ENCODE measurements around the gene DYNC2H1. TPM values are rescaled to one million over a fixed set of nuclear protein-coding genes. Genes with fewer than 3 reads are reported as not detected.

The DYNC2H1 gene
- total and polyA plus RNA-seq, 8 donors = 12.8 to 41.2 (median 31.1) TPM

GRCh38 chr11:103332409-103332808, 223.2 kb downstream of the DYNC2H1 start:
- TF ChIP-seq, protein P1, sequence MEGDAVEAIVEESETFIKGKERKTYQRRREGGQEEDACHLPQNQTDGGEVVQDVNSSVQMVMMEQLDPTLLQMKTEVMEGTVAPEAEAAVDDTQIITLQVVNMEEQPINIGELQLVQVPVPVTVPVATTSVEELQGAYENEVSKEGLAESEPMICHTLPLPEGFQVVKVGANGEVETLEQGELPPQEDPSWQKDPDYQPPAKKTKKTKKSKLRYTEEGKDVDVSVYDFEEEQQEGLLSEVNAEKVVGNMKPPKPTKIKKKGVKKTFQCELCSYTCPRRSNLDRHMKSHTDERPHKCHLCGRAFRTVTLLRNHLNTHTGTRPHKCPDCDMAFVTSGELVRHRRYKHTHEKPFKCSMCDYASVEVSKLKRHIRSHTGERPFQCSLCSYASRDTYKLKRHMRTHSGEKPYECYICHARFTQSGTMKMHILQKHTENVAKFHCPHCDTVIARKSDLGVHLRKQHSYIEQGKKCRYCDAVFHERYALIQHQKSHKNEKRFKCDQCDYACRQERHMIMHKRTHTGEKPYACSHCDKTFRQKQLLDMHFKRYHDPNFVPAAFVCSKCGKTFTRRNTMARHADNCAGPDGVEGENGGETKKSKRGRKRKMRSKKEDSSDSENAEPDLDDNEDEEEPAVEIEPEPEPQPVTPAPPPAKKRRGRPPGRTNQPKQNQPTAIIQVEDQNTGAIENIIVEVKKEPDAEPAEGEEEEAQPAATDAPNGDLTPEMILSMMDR (IDR thresholded peaks at IDR 0.05) = no peak
- no peaks in the 10 kb centered on the region for H3K36me3 ChIP-seq
- no peak for DNase-seq
- intact Hi-C loops (cut with DNase I) = no loop called here
- no peaks in the 10 kb centered on the region for H3K27me3 ChIP-seq
- no peak overlapping the region for H3K4me3 ChIP-seq
- no peak overlapping the region for H3K27ac ChIP-seq
- ATAC-seq = no peak
- no peaks in the 10 kb centered on the region for H3K9me3 ChIP-seq
- no peaks in the 10 kb centered on the region for H3K4me1 ChIP-seq

DNA sequence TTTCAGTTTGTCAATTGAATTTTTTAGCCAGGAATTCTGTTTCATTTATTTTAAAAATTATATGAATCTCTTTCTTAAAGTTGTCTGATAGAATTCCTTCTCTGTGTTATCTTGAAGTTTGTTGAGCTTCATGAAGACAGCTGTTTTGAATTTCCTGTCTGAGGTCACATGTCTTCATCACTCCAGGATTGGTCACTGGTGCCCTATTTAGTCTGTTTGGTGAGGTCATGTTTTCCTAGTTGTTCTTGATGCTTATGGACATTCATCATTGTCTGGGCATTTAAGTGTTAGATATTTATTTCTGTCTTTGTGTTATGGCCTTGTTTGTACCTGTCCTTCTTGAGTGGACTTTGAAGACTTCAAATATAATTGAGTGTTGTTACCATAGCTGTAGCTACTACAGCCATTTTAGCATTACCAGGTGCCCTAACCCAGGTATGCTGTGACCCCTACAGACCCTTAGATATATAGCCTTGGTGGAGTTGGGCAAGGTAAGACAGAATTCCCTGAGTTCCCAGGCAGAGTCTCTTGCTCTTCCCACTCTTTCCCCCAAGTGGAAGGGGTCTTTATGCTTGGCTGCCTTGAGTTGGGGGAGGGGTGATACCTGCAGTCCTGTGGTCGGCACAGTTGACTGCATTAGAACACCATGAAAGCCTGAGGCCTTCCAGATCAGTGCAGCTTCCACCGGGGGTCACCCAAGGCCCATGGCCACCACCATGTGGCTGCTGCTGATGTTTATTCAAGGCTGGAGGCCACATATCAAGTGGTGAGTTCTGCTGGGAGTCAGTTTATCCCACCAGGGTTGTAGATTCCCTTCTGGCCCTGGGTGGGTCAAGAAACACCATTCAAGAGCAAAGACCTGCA, 229.6 kb downstream of the DYNC2H1 start:
- Histone ChIP-seq H3K9me3 (no peaks in the 10 kb centered on the region), H3K4me1 (no peaks in the 10 kb centered on the region), H3K36me3 (no peaks in the 10 kb centered on the region), H3K4me3 (no peak overlapping the region), H3K27ac (no peak overlapping the region), H3K27me3 (no peaks in the 10 kb centered on the region)
- intact Hi-C loops (cut with DNase I) = no loop called here
- TF ChIP-seq, protein P1 (IDR thresholded peaks at IDR 0.05) = no peak
- DNase-seq = no peak
- ATAC-seq = no peak

DNA sequence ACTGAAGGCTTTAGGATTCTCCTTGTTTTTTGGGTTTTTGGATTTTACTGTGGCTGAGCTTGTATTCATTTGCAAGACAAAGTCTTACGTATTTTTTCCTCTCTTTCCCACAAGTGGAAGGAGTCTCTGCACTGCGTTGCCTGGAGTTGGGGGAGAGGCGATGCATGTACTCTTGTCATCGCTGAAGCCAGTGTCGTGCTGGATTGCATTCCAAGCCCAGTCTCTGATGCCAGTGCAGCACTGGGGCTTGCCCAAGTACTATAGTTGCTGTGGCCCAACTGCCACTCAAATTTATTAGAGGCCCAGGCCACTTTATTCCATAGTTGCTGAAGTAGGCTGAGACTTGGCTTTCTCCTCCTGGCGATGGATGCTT, 230.2 kb downstream of the DYNC2H1 start:
- H3K36me3 ChIP-seq = no peaks in the 10 kb centered on the region
- no peak overlapping the region for H3K4me3 ChIP-seq
- intact Hi-C loops (cut with DNase I) = no loop called here
- DNase-seq = peak in 1 of 4 donors; percentile 23
- TF ChIP-seq, protein P1 (IDR thresholded peaks at IDR 0.05) = no peak
- no peak for ATAC-seq
- H3K4me1 ChIP-seq = no peaks in the 10 kb centered on the region
- H3K27me3 ChIP-seq = no peaks in the 10 kb centered on the region
- no peak overlapping the region for H3K27ac ChIP-seq
- H3K9me3 ChIP-seq = no peaks in the 10 kb centered on the region

DNA sequence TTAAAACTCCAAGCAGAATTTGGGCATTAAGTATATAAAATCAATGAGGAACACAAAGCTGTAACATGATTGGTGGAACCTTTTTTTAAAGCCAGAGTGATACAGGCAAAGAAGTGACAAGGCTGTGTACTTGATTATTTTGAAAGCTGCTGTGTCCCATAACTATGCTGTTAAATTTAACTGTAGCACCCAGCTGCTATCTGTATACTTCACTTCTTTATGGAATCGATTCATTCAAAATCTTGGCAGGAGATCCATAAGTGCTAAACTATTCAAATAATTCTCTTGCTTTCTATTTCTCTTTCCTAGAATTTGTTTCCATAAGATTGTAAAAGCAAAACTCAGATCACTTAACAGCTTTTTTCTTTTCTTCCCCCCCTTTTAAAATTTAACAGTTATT, 231.7 kb downstream of the DYNC2H1 start:
- intact Hi-C loops (cut with DNase I) = no loop called here
- TF ChIP-seq, protein P1 (IDR thresholded peaks at IDR 0.05) = no peak
- Histone ChIP-seq H3K4me3 (no peak overlapping the region), H3K27ac (no peak overlapping the region), H3K27me3 (no peaks in the 10 kb centered on the region), H3K9me3 (no peaks in the 10 kb centered on the region), H3K36me3 (no peaks in the 10 kb centered on the region), H3K4me1 (no peaks in the 10 kb centered on the region)
- ATAC-seq (no peak), DNase-seq (peak in 2 of 4 donors; percentile 44 to 62)

DNA sequence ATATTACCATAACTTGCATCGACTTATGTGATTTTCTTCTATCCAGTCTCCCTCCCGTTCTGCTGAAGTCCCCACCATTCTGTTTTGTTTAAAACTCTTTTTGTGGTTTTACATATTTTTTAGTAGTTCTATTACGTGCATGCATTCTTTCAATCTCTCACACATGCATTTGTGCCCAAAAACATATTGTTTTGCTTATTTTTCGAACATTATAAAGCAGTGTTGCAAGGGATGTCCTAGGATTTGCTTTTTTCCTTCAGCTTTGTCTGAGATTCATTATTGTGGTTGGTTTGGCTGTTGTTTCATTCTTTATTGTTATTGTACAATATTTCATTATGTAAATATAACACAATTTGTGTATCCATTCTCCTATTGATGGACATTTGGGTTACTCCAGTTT, 235.7 kb downstream of the DYNC2H1 start:
- intact Hi-C loops (cut with DNase I) = no loop called here
- ATAC-seq (no peak), DNase-seq (no peak)
- Histone ChIP-seq H3K27ac (no peak overlapping the region), H3K9me3 (no peaks in the 10 kb centered on the region), H3K4me1 (no peaks in the 10 kb centered on the region), H3K36me3 (no peaks in the 10 kb centered on the region), H3K27me3 (no peaks in the 10 kb centered on the region), H3K4me3 (no peak overlapping the region)
- TF ChIP-seq, protein P1 (IDR thresholded peaks at IDR 0.05) = no peak

Measured in left lung (tissue), 10 donors.